Measurements from ENCODE around the gene GRM5.

- TF ChIP-seq POLR2AphosphoS5 (IDR thresholded peaks at IDR 0.05; ENCODE audit: low read depth, low read length), result no peak
- no peak for TF ChIP-seq POLR2A (IDR thresholded peaks at IDR 0.05; ENCODE audit: low read depth, low read length)
- no peak for TF ChIP-seq TAF1 (IDR thresholded peaks at IDR 0.05; ENCODE audit: borderline replicate concordance, low read depth, low read length)
Observed at GRCh38 chr11:88522624-88523385, 543.0 kb downstream of the GRM5 start.
